Measurements from ENCODE around the gene UGT3A2. TPM values are rescaled to one million over a fixed set of nuclear protein-coding genes. Genes with fewer than 3 reads are reported as not detected.
"Not testable (repeated sequence)": the region's sequence is repeated elsewhere in the genome, so short reads cannot be mapped to it uniquely, and the experiment has no call there.

Gene UGT3A2
- total RNA-seq, 1 donor from 2014 or later: not detected

GRCh38 chr5:36049949-36050348 lies 16.7 kb downstream of the UGT3A2 start:
- no peak for ATAC-seq

DNA sequence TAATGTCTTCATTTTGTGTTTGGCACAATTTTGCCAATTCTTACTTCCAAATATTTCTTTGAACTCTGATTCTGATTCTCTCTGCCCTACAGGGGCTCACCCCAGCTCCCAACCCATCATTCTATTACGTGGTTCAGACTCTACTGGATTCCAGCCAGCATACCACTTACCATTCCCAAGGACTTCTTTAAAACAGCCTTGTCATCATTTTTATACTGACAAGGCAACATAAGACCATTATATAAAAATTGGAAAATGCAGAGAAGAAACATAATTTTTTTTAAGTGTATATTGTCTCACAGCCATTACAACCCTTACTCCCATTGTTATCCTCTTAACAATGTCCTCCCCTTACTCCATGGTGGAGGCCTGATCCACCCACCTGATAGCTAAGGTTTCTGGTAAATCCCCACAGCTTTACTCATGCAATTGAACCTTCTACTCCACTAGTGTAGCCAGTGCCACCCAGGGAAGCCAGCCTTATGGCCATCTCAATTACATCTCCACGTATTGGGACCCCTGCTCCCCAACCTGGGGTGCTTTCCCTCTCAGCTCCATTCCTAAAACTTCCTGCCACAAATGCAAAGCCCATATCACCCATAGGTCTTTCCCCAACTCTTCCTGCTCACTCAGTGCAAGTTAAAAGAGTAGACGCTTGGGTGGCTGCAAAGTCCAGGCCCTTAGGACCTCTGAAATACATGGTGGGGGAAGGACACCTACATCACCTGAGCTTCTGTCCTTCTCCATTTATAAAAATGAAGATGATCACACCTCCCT lies 19.1 kb downstream of the UGT3A2 start:
- no peak for ATAC-seq

DNA sequence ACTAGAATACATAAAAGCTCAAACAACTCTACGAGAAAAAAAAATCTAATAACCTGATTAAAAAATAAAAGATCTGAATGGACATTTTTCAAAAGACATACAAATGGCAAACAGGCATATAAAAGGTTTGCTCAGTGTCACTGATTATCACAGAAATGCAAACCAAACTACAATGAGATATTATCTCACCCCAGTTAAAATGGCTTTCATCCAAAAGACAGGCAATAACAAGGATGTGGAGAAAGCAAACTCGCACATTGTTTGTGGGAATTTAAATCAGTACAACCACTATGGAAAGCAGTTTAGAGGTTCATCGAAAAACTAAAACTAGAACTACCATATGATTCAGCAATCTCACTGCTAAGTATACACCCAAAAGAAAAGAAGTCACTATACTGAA lies 20.8 kb downstream of the UGT3A2 start:
- ATAC-seq: no peak

DNA sequence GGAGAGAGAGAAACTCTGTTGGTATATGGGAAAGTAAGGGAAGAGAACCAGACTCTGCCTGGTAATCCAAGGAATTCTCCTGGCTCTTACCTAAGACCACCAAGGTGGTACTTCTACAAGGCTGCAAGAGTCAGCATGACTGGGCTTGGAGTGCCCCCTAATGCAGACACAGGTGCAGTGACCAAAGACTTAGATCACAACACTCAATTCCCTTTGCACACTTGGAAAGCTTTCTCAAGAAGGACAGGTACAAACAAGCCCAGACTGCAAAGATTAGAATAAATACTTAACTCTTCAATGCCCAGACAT lies 25.2 kb downstream of the UGT3A2 start:
- ATAC-seq: no peak

DNA sequence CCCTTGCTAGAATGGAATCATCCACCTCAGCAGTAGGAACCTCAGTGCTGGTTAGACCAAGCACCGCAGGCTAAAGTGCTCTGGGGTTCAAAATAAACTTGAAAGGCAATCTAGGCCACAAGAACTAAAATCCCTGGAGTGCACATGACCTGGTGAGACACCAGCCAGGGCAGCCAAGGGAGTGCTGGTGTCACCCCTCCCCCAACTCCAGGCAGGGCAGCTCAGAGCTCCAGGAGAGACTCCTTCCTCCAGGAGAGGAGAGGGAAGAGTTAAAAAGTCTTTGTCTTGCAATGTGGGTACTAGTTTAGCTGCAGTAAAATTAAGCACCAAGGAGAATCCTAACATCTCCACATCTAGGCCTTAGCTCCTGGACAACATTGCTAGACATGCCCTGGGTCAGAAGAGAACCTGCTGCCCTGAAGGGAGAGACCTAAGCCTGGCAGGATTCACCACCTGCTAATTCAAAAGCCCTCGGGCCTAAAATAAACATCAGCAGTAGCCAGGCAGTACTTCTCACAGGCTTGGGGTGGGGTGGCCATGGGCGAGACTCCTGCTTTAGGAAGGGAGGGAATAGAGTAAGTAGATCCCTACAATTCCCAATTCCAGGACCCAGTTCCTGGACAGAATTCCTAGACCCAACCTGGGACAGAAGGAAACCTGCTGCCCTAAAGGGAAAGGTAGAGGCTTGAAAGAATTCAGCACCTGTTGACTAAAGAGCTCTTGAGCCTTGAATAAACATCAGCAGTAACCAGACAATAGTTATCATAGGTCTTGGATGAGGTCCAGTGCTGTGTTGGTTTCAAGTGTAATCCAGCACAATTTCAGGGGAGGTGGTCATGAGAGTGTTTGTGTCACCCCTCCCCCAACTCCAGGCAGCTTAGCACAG lies 25.8 kb downstream of the UGT3A2 start:
- no peak for ATAC-seq

GRCh38 chr5:36035696-36036095 lies 31.0 kb downstream of the UGT3A2 start:
- ATAC-seq: no peak

DNA sequence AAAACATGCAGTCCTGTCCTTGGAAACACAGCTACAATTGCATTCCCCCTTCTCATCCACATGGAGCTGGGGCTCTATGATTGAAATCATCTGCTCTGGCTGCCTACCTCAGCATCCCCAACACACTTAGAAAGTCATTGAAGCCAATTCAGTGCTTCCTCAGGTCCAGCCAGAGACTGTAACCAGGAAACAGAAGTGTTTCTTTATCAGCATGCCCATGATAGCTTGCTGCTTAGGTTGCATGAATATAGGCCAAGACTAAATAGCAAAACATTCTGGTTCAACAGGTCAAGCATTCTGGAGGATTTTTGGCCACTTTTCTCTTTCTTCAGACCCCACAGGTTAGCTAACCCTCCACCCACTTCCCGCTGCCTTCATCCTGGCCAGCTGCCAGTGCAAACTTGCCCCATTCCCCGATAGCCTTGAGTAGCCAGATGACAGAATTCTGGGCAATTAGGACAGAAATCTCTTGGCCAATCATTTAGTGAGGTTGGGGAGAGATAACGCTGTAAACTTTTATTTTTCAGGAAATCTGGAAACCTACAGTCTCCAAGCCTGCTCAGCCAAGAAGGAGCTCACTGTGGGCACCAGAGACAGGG lies 32.0 kb downstream of the UGT3A2 start:
- ATAC-seq: not testable (repeated sequence)

- ATAC-seq: no peak
These were observed 33.2 kb downstream of the UGT3A2 start for GRCh38 chr5:36033486-36033885.

DNA sequence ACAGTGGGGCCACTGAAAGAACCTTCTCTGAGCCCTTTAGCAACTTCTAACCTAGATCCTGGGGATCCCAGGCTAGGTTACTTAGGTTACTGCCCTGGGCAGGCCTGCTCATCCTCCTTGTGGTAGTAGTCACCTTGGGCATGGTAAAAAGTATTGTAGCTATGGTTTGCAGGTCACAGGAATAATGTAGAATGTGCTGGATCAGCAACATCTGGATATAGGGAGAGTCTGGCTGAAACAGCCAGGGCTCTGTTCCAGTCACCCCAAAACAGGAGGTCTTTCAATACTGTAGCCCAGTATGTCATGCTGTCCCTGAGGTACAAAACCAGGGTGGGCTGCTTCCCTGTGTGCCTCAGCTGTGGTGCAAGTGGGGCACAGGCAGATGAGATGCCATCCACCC lies 33.6 kb downstream of the UGT3A2 start:
- no peak for ATAC-seq

- ATAC-seq: no peak
These were observed 35.5 kb downstream of the UGT3A2 start for GRCh38 chr5:36031223-36031622.

DNA sequence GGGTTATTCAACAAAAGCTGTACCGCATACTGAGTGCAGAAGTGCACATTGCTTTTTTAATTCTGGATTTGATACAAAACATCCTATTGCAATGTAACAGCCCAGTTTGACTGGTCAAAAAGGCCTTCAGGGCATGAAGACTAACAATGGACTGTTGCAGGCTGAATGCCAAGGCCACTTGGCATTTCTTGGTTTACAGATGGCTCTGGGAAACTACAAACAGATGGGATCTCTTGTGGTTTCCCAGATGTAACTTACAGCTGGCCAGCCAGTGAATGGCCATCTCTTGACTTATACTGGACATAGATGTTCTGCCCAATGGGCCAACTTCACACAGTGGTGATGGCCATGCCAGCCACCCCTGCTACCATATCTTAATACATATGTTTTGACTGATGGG lies 36.8 kb downstream of the UGT3A2 start:
- no peak for ATAC-seq

DNA sequence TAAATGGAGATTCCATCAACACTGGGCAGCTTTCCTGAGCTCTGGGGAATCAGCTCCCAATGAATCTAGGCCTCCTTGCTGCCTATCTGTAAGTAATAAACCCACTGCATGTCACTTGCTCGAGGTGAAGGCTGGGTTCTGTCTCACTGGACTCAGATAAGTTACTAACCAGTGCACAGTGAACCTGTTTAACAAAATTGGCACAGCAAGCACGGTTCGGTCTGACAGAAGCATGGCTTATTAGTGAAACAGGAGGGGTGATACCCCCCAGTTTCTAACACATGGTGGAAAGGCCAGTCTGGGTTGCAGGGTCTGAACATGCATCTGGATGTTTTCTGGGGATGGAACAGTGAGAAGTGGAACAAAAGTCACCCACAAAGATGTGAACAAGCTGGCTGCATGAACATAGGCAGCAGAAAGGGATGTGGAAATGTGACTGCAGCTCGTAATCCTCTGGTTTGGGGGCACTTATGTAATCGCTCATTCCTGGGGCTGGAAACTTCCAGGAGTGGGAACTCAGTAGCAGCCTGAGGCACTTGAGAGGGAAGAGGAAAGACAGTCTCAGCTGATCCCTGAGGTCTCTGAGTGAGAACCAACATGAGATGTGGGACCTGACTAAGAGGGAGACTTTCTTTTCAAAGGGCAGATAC lies 37.7 kb downstream of the UGT3A2 start:
- ATAC-seq: no peak

DNA sequence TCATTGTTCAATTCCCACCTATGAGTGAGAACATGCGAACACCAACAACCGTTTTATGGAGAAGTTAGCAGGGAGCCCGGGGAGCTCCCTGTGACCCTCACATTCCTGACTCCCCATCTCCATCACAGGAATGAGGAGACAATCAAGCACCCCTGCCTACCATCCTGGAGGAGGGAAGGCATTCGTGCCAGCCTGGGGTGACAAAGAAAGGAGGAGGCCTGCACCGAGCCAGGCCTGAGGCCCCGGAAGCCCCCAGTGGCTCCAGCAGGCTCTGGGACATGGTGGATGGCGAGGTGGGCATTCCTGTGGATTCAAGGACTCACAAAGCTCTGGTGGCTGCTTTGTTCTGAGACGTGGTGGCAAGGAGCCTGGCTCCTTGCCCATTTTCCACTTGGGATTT lies 39.0 kb downstream of the UGT3A2 start:
- no peak for ATAC-seq

DNA sequence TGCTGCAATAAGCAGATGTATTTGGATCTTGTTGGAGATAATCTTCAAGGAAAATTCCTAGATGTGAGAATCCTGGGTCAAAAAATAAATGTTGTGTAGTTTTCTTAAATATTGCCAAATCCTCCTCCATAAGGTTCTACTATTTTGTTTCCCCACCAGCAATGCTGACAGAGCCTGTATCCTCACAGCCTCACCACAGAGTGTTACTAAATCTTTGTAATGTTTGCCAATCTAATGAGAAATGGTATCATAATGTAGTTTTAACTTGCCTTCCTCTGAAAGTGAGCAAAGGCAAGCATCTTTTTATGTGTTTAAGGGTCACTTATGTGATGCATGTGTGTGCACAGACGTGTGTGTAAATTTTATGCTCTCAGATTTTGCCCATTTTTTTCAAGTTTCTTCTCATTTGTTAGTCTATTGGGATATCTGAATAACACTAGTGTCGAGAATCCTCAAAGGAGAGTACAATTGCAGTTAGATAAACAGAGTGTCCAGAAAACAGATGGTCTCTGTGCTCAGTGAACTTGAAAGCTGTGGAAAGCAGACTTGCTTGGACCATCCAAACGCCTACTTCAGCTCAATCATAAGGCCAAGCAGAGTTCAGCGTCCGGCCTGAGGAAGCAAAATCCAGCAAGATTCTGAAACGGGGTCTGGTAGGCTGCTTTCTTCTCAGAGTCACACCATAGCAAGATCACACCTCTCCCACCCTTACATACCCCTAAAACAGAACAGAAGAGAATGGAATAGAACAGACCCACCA lies 39.8 kb downstream of the UGT3A2 start:
- ATAC-seq: no peak

GRCh38 chr5:36022246-36022645 lies 44.4 kb downstream of the UGT3A2 start:
- not testable (repeated sequence) for ATAC-seq

GRCh38 chr5:36019584-36019983 lies 47.1 kb downstream of the UGT3A2 start:
- not testable (repeated sequence) for ATAC-seq

DNA sequence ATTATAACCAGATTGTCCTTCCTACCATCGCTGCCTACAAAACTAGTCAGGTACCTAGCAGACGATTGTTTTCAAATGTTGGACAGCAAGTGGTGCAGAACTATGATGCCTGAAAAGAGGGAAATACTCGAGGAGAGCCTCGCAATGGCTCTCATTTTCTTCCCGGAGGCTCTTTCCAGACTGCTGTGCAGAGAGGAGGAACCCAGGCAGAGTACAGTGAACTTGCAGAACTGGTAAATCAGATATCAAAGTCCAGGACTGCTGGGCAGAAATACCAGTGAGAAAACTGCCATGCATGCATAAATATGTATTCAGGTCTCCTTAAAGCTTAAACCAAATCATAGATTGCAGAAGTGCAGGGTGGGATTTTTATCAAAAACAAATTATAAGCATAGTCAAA lies 49.1 kb downstream of the UGT3A2 start:
- peak; percentile 57 for ATAC-seq

- ATAC-seq: no peak
These were observed 49.7 kb downstream of the UGT3A2 start for GRCh38 chr5:36017004-36017403.

DNA sequence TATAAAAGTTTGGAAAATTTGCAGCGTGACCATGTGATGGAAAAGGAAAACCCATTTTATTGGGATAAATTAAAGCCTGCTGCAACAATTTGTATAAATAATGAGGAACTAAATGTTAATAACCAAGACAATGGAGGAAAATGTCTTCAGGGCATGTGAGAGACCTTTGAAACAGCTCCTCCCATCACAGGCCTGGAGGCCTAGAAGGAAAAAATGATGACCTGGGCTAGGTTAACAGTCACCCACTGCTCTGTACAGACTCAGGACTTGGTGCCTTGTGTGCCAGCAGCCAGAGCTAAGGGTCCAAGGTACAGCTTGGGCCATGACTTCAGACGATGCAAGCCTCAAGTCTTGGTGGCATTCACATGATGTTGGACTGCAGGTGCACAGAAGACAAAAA lies 53.5 kb downstream of the UGT3A2 start:
- no peak for ATAC-seq

- ATAC-seq: no peak
These were observed 57.0 kb downstream of the UGT3A2 start for GRCh38 chr5:36009698-36010097.

- ATAC-seq: no peak
These were observed 59.3 kb downstream of the UGT3A2 start for GRCh38 chr5:36007366-36007765.

DNA sequence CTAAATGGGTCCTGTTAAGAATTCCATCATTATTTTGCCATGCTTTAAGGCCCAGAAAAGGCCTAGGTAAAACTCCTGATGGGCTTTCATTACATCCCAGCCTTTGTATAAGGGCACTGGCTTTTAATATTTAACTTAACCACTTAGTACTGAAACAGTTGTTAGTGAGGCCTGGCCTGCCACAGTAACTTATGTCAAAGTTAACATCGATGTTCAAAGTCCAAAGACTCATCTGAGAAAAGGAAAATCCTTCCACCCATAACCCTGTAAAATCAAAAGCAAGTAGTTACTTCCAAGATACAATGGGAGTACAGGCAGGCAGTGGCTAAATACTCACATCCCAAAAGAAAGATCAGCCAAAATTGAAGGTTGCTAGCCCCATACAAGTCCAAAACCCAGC lies 60.5 kb downstream of the UGT3A2 start:
- no peak for ATAC-seq
